ENCODE measurements around the gene TRIM40. TPM values are rescaled to one million over a fixed set of nuclear protein-coding genes. Genes with fewer than 3 reads are reported as not detected.

The TRIM40 gene
- total RNA-seq, 1 donor from 2014 or later, result not detected

DNA sequence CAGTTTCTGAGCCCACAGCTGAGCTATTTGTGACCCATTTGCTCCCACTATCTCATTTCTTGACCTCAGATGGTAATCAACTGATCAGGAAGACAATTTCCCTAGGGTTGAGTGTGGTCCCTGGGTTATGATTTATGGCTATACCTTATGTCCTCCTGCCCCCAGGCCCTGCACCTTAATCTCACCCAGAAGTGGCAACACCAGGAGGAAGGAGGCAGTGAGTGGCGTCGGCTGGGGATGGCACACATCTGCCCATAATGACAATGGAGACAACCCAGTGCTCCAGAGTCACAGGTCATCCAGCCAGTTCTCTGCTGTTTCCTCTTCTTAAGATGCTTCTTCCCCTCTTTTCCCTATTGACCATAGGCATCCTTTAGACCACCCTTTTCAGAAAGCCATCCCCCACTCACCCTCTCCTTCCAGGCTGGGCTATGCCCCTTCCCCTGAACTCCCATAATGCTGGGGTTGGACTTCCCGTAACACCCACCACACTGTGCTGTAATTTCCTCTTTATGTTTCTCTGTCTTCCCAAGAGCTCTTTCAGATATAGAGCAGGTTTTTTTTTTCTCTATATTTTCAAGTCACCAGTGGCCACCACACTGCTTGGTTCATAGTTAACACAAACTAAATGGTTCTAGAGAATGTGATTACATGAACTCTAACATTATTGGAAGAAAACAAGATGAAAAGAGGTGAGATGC lies 17.1 kb downstream of the TRIM40 start:
- Mint-ChIP-seq H3K9me3 (ENCODE audit: unreplicated experiment) (peaks cover 3% of the 10 kb centered on the region), H3K4me3 (ENCODE audit: unreplicated experiment) (no peak overlapping the region), H3K36me3 (ENCODE audit: unreplicated experiment) (no peaks in the 10 kb centered on the region), H3K27me3 (ENCODE audit: unreplicated experiment) (peaks cover 6% of the 10 kb centered on the region), H3K27ac (ENCODE audit: unreplicated experiment) (no peak overlapping the region), H3K4me1 (ENCODE audit: low read depth, unreplicated experiment) (peaks cover 2% of the 10 kb centered on the region)
- DNase-seq, result no peak
- TF ChIP-seq, protein P1, sequence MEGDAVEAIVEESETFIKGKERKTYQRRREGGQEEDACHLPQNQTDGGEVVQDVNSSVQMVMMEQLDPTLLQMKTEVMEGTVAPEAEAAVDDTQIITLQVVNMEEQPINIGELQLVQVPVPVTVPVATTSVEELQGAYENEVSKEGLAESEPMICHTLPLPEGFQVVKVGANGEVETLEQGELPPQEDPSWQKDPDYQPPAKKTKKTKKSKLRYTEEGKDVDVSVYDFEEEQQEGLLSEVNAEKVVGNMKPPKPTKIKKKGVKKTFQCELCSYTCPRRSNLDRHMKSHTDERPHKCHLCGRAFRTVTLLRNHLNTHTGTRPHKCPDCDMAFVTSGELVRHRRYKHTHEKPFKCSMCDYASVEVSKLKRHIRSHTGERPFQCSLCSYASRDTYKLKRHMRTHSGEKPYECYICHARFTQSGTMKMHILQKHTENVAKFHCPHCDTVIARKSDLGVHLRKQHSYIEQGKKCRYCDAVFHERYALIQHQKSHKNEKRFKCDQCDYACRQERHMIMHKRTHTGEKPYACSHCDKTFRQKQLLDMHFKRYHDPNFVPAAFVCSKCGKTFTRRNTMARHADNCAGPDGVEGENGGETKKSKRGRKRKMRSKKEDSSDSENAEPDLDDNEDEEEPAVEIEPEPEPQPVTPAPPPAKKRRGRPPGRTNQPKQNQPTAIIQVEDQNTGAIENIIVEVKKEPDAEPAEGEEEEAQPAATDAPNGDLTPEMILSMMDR (IDR thresholded peaks at IDR 0.05; ENCODE audit: partially characterized antibody, unreplicated experiment), result no peak

DNA sequence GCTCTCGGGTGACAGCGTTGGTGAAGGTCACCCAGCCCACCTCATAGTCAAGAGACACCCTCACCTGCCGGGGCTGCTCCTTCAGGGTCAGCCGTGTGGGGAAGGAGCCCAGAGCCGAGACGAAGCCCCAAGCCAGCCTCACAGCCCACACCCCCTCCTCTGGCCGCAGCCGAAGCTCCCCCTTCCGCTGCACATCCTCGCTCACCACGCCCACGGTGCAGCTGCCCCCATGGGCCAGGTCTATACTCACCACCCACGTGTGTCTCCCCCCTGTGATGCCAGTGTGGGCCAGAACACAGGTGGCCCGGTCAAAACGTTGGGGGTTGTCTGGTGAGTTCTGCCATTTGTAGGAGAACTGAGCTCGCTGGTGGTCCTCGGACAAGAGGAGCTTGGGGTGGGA lies 18.1 kb downstream of the TRIM40 start:
- H3K36me3 Mint-ChIP-seq (ENCODE audit: unreplicated experiment), result no peaks in the 10 kb centered on the region
- H3K27ac Mint-ChIP-seq (ENCODE audit: unreplicated experiment), result no peak overlapping the region
- H3K4me3 Mint-ChIP-seq (ENCODE audit: unreplicated experiment), result no peak overlapping the region
- peaks cover 2% of the 10 kb centered on the region for H3K4me1 Mint-ChIP-seq (ENCODE audit: low read depth, unreplicated experiment)
- DNase-seq, result no peak
- peaks cover 8% of the 10 kb centered on the region for H3K27me3 Mint-ChIP-seq (ENCODE audit: unreplicated experiment)
- TF ChIP-seq, protein P1 (IDR thresholded peaks at IDR 0.05; ENCODE audit: partially characterized antibody, unreplicated experiment), result no peak
- H3K9me3 Mint-ChIP-seq (ENCODE audit: unreplicated experiment), result peaks cover 3% of the 10 kb centered on the region

DNA sequence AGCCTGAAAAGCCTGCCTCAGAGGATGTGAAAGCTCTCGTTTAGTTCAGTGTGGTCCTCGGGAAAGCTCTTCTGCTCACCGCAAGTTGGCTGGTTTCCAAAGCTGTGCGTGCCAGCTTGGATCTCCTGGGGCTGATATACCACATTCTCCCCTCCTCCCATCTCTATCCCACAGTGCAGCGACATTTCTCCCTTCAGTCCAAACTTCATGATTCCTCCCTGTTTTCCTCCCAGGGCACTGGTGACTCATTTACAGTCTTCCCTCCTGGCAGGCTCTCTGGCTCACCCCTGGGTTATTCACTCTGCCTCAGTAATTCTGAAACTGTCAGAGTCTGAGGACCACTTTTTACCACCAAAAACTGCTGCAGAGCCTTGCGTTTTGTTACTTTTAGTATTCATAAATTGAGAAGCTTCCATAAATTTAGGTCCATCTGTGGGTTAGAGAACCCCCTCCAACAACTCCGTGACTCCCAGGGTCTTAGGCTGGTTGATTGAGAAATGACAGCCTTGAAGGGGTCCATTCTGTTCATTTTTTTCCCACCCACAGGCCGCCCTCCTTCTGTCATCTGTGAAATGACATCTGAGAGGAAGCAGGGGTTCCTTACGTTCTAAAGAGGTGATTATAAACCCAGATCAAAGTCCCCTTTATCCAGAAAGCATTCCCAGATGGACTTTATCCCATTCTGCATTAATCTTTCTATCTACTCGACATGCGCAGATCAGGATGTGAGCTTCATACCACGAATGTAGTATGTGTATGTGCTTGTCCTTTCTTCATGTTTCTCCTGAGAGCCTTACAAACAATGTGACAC lies 19.0 kb downstream of the TRIM40 start:
- Mint-ChIP-seq H3K27ac (ENCODE audit: unreplicated experiment) (no peak overlapping the region), H3K36me3 (ENCODE audit: unreplicated experiment) (no peaks in the 10 kb centered on the region), H3K4me3 (ENCODE audit: unreplicated experiment) (no peak overlapping the region), H3K9me3 (ENCODE audit: unreplicated experiment) (peaks cover 3% of the 10 kb centered on the region), H3K4me1 (ENCODE audit: low read depth, unreplicated experiment) (peaks cover 2% of the 10 kb centered on the region), H3K27me3 (ENCODE audit: unreplicated experiment) (peaks cover 10% of the 10 kb centered on the region)
- TF ChIP-seq, protein P1 (IDR thresholded peaks at IDR 0.05; ENCODE audit: partially characterized antibody, unreplicated experiment), result no peak
- no peak for DNase-seq

DNA sequence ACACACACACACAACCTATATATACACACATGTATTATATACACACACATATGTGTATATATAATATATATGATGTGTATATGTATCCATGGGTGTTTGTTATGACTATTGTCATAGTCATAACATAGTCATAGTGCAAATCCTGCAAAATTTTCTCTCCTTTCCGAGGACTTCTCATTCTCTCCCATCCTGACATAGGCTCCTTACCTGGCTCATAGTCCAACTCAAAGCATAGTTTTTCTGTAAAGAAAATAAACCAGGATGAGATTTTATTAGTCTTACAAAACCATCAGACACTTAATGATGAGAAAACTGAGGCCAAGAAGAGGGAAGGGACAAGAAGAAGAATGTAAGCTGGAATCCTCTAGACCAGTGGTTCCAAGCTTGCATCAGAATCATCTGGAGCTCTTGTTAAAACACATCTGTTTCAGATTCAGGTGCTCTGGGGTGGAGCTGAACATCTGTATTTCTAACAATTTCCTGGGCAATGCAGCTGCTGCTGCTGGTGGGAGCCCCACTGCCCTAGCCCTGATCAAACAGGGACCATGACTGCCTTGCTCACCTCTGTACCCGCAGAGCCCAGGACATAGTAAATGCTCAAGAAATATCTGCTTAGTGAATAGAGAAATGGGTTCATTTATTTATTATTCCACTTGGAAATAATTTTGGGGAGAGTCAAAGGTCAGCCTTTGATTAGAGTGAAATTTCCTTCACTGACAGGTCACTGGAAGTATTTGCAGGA lies 19.8 kb downstream of the TRIM40 start:
- Mint-ChIP-seq H3K27me3 (ENCODE audit: unreplicated experiment) (peaks cover 11% of the 10 kb centered on the region), H3K27ac (ENCODE audit: unreplicated experiment) (no peak overlapping the region)

More for the DNA sequence above, 19.8 kb downstream of the TRIM40 start:
- DNase-seq, result no peak
- TF ChIP-seq, protein P1 (IDR thresholded peaks at IDR 0.05; ENCODE audit: partially characterized antibody, unreplicated experiment), result no peak
- no peaks in the 10 kb centered on the region for H3K36me3 Mint-ChIP-seq (ENCODE audit: unreplicated experiment)
- H3K9me3 Mint-ChIP-seq (ENCODE audit: unreplicated experiment), result peaks cover 3% of the 10 kb centered on the region
- H3K4me1 Mint-ChIP-seq (ENCODE audit: low read depth, unreplicated experiment), result peaks cover 2% of the 10 kb centered on the region
- H3K4me3 Mint-ChIP-seq (ENCODE audit: unreplicated experiment), result no peak overlapping the region

All from glutamatergic neuron (in vitro differentiated cells).